Caco-2 (cell line): ENCODE data around the gene SLC26A9. TPM values are rescaled to one million over a fixed set of nuclear protein-coding genes. Genes with fewer than 3 reads are reported as not detected.
A peak's percentile ranks its signal among the peaks of the same experiment; 100 is the strongest.

Experiments used
- BruUV-seq: library from RNA; stranded (reverse); fragments of 400-500 nt; replicated peaks from 2 replicates; lab custom pipeline; 2021; lab: Mats Ljungman, UMichigan
- CTCF ChIA-PET: fragments of 300-600 bp; sonication (Branson Sonifier 250); formaldehyde crosslinking; loops from one replicate; lab custom pipeline; 2022; ENCODE audit warnings: antibody characterized with exemption; lab: Charles Lee
- POLR2A ChIA-PET: fragments of 300-600 bp; sonication (Branson Sonifier 250); formaldehyde crosslinking; loops from one replicate; lab custom pipeline; 2022; ENCODE audit warnings: antibody characterized with exemption; lab: Charles Lee
- DNase-seq, 2 experiments: peaks; one replicate each; pipeline versions ENCODE4 v3.0.0 to v3.0.0-alpha.2; 2020 to 2022
- H3K27me3 ChIP-seq: replicated peaks from 2 replicates; pipeline ENCODE4 v1.6.0; 2011; ENCODE audit warnings: low read length; ENCODE audit not compliant: control insufficient read depth, insufficient read depth
- H3K36me3 ChIP-seq: 2 replicates; pipeline ENCODE4 v1.5.1; 2011; ENCODE audit warnings: low read length; ENCODE audit not compliant: control insufficient read depth, insufficient read depth
- H3K4me1 ChIP-seq: fragments of 250-450 bp; sonication (Bioruptor Pico); 2 replicates; pipeline ENCODE4 v1.5.1; 2020; ENCODE audit warnings: mild to moderate bottlenecking
- H3K4me3 ChIP-seq: 2 replicates; pipeline ENCODE4 v1.5.1; 2011; ENCODE audit warnings: low read depth, mild to moderate bottlenecking, control low read depth, low read length
- H3K9me3 ChIP-seq: fragments of 250-450 bp; sonication (Bioruptor Pico); 2 replicates; pipeline ENCODE4 v1.5.1; 2020; ENCODE audit warnings: mild to moderate bottlenecking, moderate library complexity
- H3K27ac Mint-ChIP-seq: one replicate; pipeline ENCODE4 v1.8.0; 2022; ENCODE audit warnings: mixed read lengths; ENCODE audit not compliant: unreplicated experiment
- H3K27me3 Mint-ChIP-seq: one replicate; pipeline ENCODE4 v1.8.0; 2022; ENCODE audit warnings: mixed read lengths; ENCODE audit not compliant: insufficient read depth, unreplicated experiment
- H3K36me3 Mint-ChIP-seq: one replicate; pipeline ENCODE4 v1.8.0; 2022; ENCODE audit warnings: mild to moderate bottlenecking, mixed read lengths; ENCODE audit not compliant: insufficient read depth, unreplicated experiment
- H3K4me1 Mint-ChIP-seq: one replicate; pipeline ENCODE4 v1.8.0; 2022; ENCODE audit warnings: low read depth, mixed read lengths; ENCODE audit not compliant: unreplicated experiment
- H3K4me3 Mint-ChIP-seq: one replicate; pipeline ENCODE4 v1.8.0; 2022; ENCODE audit warnings: mild to moderate bottlenecking, moderate library complexity, mixed read lengths; ENCODE audit not compliant: unreplicated experiment
- H3K9me3 Mint-ChIP-seq: one replicate; pipeline ENCODE4 v1.8.0; 2022; ENCODE audit warnings: mixed read lengths; ENCODE audit not compliant: unreplicated experiment
- CTCF ChIP-seq, 2 experiments: fragments of 200-600 bp in 1 of 2; IDR thresholded peaks; 1 replicate in 1 of 2; 2 replicates in 1 of 2; pipeline versions ENCODE4 v1.5.1 to v1.8.0; 2011 to 2022; ENCODE audit warnings: antibody characterized with exemption in 1 of 2, control low read depth in 1 of 2, inconsistent platforms in 1 of 2, low read depth in 1 of 2, low read length in 1 of 2, mild to moderate bottlenecking in 1 of 2, moderate library complexity in 1 of 2; ENCODE audit not compliant: insufficient read depth in 1 of 2, severe bottlenecking in 1 of 2, unreplicated experiment in 1 of 2
- intact Hi-C: fragments of 100-400 bp; cut with micrococcal nuclease; formaldehyde crosslinking; loops from one replicate; pipeline ENCODE4 v1.10.0; 2022; ENCODE audit not compliant: unreplicated experiment
- total RNA-seq: library from RNA; stranded (reverse); gene quantifications from 2 replicates; pipeline ENCODE4 v1.2.3, GENCODE V29; 2022

SLC26A9 gene
- total RNA-seq, 1 experiment from 2014 or later: not detected

GRCh38 chr1:205922314-205922713, 20.9 kb downstream of the SLC26A9 start:
- no TSS peak for BruUV-seq
- Mint-ChIP-seq H3K36me3 (no peaks in the 10 kb centered on the region), H3K27me3 (no peaks in the 10 kb centered on the region), H3K4me1 (no peaks in the 10 kb centered on the region), H3K4me3 (no peak overlapping the region), H3K27ac (no peak overlapping the region), H3K9me3 (no peaks in the 10 kb centered on the region)
- ChIA-PET POLR2A (no interaction called here), CTCF (interaction anchor here (6.2 kb wide), 1 partner anchor 56 kb away, joined by 242 read pairs; no protein-coding TSS in a partner anchor)
- Histone ChIP-seq H3K36me3 (no peaks in the 10 kb centered on the region), H3K9me3 (no peaks in the 10 kb centered on the region), H3K4me3 (no peak overlapping the region), H3K27me3 (no peaks in the 10 kb centered on the region), H3K4me1 (no peaks in the 10 kb centered on the region)
- peak in 1 of 2 experiments; percentile 9 for DNase-seq
- no peak for TF ChIP-seq CTCF (IDR thresholded peaks at IDR 0.05; ENCODE audit: insufficient read depth in 1 of 2, low read depth in 1 of 2, low read length in 1 of 2, severe bottlenecking in 1 of 2, unreplicated experiment in 1 of 2)
- intact Hi-C loops: no loop called here

- POLR2A ChIA-PET: no interaction called here
- Histone ChIP-seq H3K27me3 (no peaks in the 10 kb centered on the region), H3K9me3 (no peaks in the 10 kb centered on the region), H3K4me1 (no peaks in the 10 kb centered on the region), H3K36me3 (no peaks in the 10 kb centered on the region), H3K4me3 (no peak overlapping the region)
- no peak for TF ChIP-seq CTCF (IDR thresholded peaks at IDR 0.05; ENCODE audit: insufficient read depth in 1 of 2, low read depth in 1 of 2, low read length in 1 of 2, severe bottlenecking in 1 of 2, unreplicated experiment in 1 of 2)
- no peaks in the 10 kb centered on the region for H3K4me1 Mint-ChIP-seq
- no peak overlapping the region for H3K4me3 Mint-ChIP-seq
- no peaks in the 10 kb centered on the region for H3K27me3 Mint-ChIP-seq
- H3K27ac Mint-ChIP-seq: no peak overlapping the region
- DNase-seq: peak in 1 of 2 experiments; percentile 18
- no peaks in the 10 kb centered on the region for H3K36me3 Mint-ChIP-seq
- intact Hi-C loops: no loop called here
- BruUV-seq: no TSS peak
- CTCF ChIA-PET: interaction anchor here (6.2 kb wide), 1 partner anchor 57 kb away, joined by 242 read pairs; no protein-coding TSS in a partner anchor
- no peaks in the 10 kb centered on the region for H3K9me3 Mint-ChIP-seq
These were observed 21.7 kb downstream of the SLC26A9 start for GRCh38 chr1:205921570-205921909.

GRCh38 chr1:205920861-205921569, 22.2 kb downstream of the SLC26A9 start:
- Histone ChIP-seq H3K27me3 (no peaks in the 10 kb centered on the region), H3K4me3 (no peak overlapping the region), H3K36me3 (no peaks in the 10 kb centered on the region), H3K9me3 (no peaks in the 10 kb centered on the region), H3K4me1 (no peaks in the 10 kb centered on the region)
- ChIA-PET POLR2A (no interaction called here), CTCF (interaction anchor here (6.2 kb wide), 1 partner anchor 57 kb away, joined by 242 read pairs; no protein-coding TSS in a partner anchor)
- Mint-ChIP-seq H3K9me3 (no peaks in the 10 kb centered on the region), H3K27me3 (no peaks in the 10 kb centered on the region), H3K27ac (no peak overlapping the region), H3K36me3 (no peaks in the 10 kb centered on the region), H3K4me3 (no peak overlapping the region), H3K4me1 (no peaks in the 10 kb centered on the region)
- intact Hi-C loops: no loop called here
- BruUV-seq: no TSS peak
- TF ChIP-seq CTCF (IDR thresholded peaks at IDR 0.05; ENCODE audit: insufficient read depth in 1 of 2, low read depth in 1 of 2, low read length in 1 of 2, severe bottlenecking in 1 of 2, unreplicated experiment in 1 of 2): no peak
- peak in 1 of 2 experiments; percentile 28 for DNase-seq
